Progenitor cell of endocrine pancreas (in vitro differentiated cells): ENCODE measurements around the gene OR4C45. TPM values are rescaled to one million over a fixed set of nuclear protein-coding genes. Genes with fewer than 3 reads are reported as not detected.
A peak's percentile ranks its signal among the peaks of the same experiment; 100 is the strongest.
"Not testable (repeated sequence)": the region's sequence is repeated elsewhere in the genome, so short reads cannot be mapped to it uniquely, and the experiment has no call there.

Experiments used
- DNase-seq: peaks from one replicate; pipeline ENCODE4 v3.0.0; 2021; ENCODE audit warnings: low spot score; ENCODE audit not compliant: unreplicated experiment
- H3K27ac Mint-ChIP-seq: 2 replicates; pipeline ENCODE4 v1.8.0; 2021; ENCODE audit warnings: mild to moderate bottlenecking, moderate library complexity, mixed read lengths
- H3K27me3 Mint-ChIP-seq: 2 replicates; pipeline ENCODE4 v1.8.0; 2021; ENCODE audit warnings: mixed read lengths
- H3K36me3 Mint-ChIP-seq: 2 replicates; pipeline ENCODE4 v1.8.0; 2022; ENCODE audit warnings: mixed read lengths; ENCODE audit not compliant: insufficient read depth
- H3K4me1 Mint-ChIP-seq: 2 replicates; pipeline ENCODE4 v1.8.0; 2021; ENCODE audit warnings: low read depth, mixed read lengths
- H3K4me3 Mint-ChIP-seq: 2 replicates; pipeline ENCODE4 v1.8.0; 2021; ENCODE audit warnings: low read depth, mild to moderate bottlenecking, moderate library complexity, mixed read lengths
- H3K9me3 Mint-ChIP-seq: 2 replicates; pipeline ENCODE4 v1.8.0; 2021; ENCODE audit warnings: low read depth, mixed read lengths
- long read RNA-seq: library from polyadenylated mRNA; unstranded; transcript quantifications from one replicate; pipeline ENCODE4 v2.0.0, GENCODE V29; 2020
- total RNA-seq: library from RNA; stranded (reverse); gene quantifications from 2 replicates; pipeline ENCODE4 v1.2.1, GENCODE V29; 2021
- TF ChIP-seq, protein P1 (sequence below): fragments of 200-600 bp; sonication (generic); IDR thresholded peaks from one replicate; pipeline ENCODE4 v1.5.0; 2021; ENCODE audit warnings: antibody characterized with exemption, mild to moderate bottlenecking; ENCODE audit not compliant: unreplicated experiment

Gene OR4C45
- not detected in 2 replicates for total RNA-seq
- long read RNA-seq = 0 reads

DNA sequence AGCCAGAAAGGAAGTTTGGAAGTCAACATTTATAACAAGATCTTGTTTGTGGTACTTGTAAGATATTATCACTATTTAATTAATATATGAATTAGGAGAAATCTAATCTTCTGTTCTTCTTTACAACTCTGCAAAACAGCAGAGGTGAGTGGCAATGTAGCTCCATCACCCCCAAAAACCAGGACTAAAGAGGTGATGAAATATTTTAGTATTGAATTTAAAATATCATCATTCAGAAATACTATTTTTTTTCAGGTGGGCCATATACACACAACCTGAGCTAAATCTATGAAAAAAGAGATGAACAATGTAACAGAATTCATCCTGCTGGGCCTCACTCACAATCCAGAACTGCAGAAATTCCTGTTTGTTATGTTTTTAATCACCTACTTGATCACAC is at the start of gene OR4C45:
OR4C45 (plus strand) TSS at position 301 of the 400 bp plus-strand sequence.
- Mint-ChIP-seq H3K4me3 (no peak within 1 kb of the TSS), H3K36me3 (peaks cover 3% of the 10 kb centered on the region), H3K27me3 (no peaks in the 10 kb centered on the region), H3K9me3 (peaks cover 44% of the 10 kb centered on the region), H3K27ac (no peak within 1 kb of the TSS), H3K4me1 (no peaks in the 10 kb centered on the region)
- DNase-seq = no peak
- TF ChIP-seq, protein P1, sequence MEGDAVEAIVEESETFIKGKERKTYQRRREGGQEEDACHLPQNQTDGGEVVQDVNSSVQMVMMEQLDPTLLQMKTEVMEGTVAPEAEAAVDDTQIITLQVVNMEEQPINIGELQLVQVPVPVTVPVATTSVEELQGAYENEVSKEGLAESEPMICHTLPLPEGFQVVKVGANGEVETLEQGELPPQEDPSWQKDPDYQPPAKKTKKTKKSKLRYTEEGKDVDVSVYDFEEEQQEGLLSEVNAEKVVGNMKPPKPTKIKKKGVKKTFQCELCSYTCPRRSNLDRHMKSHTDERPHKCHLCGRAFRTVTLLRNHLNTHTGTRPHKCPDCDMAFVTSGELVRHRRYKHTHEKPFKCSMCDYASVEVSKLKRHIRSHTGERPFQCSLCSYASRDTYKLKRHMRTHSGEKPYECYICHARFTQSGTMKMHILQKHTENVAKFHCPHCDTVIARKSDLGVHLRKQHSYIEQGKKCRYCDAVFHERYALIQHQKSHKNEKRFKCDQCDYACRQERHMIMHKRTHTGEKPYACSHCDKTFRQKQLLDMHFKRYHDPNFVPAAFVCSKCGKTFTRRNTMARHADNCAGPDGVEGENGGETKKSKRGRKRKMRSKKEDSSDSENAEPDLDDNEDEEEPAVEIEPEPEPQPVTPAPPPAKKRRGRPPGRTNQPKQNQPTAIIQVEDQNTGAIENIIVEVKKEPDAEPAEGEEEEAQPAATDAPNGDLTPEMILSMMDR = no peak

DNA sequence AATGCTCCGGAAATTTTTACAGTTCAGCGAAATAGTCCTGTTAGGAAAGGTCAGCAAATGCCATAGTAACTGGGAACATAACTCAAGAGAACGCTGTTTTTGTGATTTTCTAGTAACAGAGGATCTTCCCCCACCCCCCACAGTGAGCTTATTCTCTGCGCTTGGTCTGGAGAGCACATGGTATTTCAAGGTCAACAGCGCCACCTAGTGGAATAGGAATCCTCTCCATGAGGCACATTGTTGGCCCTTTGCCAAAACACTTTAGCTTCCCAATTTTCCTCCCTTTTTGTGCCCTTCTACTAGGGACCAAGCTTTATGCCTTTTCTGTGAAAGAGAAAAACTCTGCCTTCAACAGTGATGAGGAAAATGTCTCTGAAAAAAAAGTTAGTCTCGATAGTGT is 37.1 kb upstream of the OR4C45 start:
- TF ChIP-seq, protein P1 = peak; percentile 9
- Mint-ChIP-seq H3K27ac (no peak overlapping the region), H3K4me3 (no peak overlapping the region), H3K9me3 (peaks cover 47% of the 10 kb centered on the region), H3K27me3 (no peaks in the 10 kb centered on the region), H3K4me1 (no peaks in the 10 kb centered on the region), H3K36me3 (peaks cover 3% of the 10 kb centered on the region)
- DNase-seq = no peak

DNA sequence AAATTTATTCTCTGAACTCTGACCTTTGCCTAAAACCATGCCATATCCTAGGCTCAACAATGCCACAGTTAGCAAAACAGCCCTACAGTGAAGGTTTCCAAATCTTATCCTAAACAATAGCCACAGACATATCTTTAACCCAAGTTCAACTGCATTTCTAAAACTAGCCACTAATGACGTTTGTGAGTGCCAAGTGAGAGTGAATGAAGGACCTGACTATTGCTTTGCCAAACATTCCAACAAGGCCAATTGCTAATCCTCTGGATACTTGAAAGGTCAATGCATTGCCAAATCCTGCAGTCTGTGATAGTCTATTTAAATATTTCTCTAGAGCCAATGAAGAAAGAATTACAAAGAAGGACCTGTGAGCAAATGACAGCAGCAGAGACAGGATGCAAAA is 2.5 kb upstream of the OR4C45 start:
- Mint-ChIP-seq H3K4me3 (no peak overlapping the region), H3K27me3 (no peaks in the 10 kb centered on the region), H3K4me1 (no peaks in the 10 kb centered on the region), H3K9me3 (peaks cover 62% of the 10 kb centered on the region), H3K36me3 (peaks cover 5% of the 10 kb centered on the region), H3K27ac (no peak overlapping the region)
- no peak for DNase-seq
- TF ChIP-seq, protein P1 = no peak

DNA sequence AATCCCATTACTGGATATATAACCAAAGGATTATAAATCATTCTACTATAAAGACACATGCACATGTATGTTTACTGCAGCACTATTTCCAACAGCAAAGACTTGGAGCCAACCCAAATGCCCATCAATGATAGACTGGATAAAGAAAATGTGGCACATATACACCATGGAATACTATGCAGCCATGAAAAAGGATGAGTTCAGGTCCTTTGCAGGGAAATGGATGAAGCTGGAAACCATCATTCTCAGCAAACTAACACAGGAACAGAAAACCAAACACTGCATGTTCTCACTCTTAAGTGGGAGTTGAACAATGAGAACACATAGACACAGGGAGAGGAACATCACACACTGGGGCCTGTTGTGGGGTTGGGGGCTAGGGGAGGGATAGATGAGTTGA is 3.6 kb downstream of the OR4C45 start:
- H3K36me3 Mint-ChIP-seq, DNase-seq, H3K27me3 Mint-ChIP-seq, H3K4me3 Mint-ChIP-seq, H3K4me1 Mint-ChIP-seq, H3K27ac Mint-ChIP-seq: not testable (repeated sequence)
- peaks cover 32% of the 10 kb centered on the region for H3K9me3 Mint-ChIP-seq

DNA sequence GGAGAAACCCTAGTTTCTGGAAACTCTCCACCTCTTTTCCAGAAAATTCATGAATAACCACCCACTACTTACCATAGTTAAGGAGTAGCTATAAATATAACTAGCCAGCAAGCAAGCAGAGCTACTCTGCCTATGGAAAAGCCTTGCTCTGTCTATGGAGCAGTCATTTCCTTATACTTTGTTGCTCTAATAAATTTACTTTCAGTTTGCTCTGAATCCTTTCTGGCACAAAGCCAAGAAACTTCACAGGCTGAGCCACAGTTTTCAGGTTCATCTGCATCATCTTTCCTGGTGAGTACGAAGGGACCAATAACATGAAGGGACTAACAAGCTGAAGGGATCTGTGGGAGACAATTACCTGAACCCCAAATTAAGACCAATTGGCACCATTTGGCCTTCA is 4.6 kb downstream of the OR4C45 start:
- Mint-ChIP-seq H3K27ac (no peak overlapping the region), H3K4me3 (no peak overlapping the region), H3K4me1 (no peaks in the 10 kb centered on the region), H3K9me3 (peaks cover 28% of the 10 kb centered on the region), H3K36me3 (peaks cover 3% of the 10 kb centered on the region), H3K27me3 (no peaks in the 10 kb centered on the region)
- TF ChIP-seq, protein P1 = no peak
- no peak for DNase-seq

DNA sequence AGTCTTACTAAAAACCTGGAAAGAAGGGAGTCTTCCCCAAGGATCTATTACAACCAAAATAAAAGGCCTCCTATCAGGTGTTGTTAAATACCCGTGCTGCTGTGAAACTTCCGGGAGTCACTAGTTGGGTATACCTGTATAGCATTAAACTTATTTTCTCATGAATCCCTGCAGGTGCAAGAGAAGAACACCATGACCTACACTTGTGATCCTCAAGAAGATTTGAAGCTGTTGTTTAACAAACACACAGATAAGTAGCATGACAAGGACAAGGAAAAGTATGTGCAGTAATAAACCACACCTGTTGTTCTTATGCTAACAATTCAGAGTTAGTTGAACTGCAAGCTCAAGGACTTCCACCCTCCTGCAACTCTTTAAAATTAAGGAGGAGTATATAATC is 12.0 kb downstream of the OR4C45 start:
- no peak for DNase-seq
- H3K27me3 Mint-ChIP-seq = no peaks in the 10 kb centered on the region
- no peak overlapping the region for H3K4me3 Mint-ChIP-seq
- H3K4me1 Mint-ChIP-seq = no peaks in the 10 kb centered on the region
- H3K36me3 Mint-ChIP-seq = no peaks in the 10 kb centered on the region
- TF ChIP-seq, protein P1 = no peak
- peaks cover 33% of the 10 kb centered on the region for H3K9me3 Mint-ChIP-seq
- no peak overlapping the region for H3K27ac Mint-ChIP-seq

DNA sequence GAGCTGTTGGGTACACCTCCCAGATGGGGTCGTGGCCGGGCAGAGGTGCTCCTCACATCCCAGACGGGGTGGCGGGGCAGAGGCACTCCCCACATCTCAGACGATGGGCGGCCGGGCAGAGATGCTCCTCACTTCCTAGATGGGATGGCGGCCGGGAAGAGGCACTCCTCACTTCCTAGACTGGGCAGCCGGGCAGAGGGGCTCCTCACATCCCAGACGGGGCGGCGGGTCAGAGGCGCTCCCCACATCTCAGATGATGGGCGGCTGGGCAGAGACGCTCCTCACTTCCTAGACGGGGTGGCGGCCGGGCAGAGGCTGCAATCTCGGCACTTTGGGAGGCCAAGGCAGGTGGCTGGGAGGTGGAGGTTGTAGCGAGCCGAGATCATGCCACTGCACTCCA is 30.4 kb downstream of the OR4C45 start:
- H3K36me3 Mint-ChIP-seq, H3K27me3 Mint-ChIP-seq: not testable (repeated sequence)

More for the DNA sequence above, 30.4 kb downstream of the OR4C45 start:
- not testable (repeated sequence) for H3K4me1 Mint-ChIP-seq, H3K27ac Mint-ChIP-seq, H3K4me3 Mint-ChIP-seq, DNase-seq
- H3K9me3 Mint-ChIP-seq = peaks cover 48% of the 10 kb centered on the region
